ENCODE results near the gene SLC6A17.

Gene SLC6A17

DNA sequence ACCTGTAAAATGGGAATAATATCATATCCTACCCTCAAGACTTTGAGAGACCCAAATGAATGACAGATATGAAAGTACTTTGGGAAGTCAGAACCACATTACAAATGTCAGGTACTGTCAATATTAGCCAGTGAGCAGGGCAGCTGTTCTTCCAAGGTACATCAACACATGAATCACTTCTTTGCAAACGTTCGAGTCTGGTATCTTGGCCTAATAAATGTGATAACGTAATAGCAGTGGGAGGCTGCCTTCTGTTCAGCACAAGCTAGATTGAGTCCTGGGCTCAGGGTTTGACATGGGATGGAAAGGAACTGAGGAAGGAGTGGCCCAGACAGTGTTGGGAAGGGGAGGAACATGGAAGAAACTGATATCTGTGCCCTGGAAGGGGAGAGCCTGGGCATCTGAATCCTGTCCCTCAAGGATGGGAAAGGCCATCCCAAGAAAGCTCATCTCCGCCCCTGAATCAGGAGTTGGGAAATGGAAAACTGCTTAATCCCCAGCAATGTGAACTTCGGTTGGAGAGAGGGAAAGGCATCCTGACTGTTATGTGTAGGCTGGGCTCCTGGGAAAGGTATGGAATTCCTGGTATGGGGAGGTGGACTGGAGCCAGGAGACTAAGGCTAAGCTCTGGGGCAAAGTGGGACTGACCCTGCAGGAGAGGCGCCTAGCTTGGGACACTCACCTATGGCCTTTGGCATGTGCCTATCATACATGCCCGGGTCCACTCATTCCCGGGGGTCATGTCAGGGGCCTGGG is 74.1 kb downstream of the SLC6A17 start:
- no peak for DNase-seq

DNA sequence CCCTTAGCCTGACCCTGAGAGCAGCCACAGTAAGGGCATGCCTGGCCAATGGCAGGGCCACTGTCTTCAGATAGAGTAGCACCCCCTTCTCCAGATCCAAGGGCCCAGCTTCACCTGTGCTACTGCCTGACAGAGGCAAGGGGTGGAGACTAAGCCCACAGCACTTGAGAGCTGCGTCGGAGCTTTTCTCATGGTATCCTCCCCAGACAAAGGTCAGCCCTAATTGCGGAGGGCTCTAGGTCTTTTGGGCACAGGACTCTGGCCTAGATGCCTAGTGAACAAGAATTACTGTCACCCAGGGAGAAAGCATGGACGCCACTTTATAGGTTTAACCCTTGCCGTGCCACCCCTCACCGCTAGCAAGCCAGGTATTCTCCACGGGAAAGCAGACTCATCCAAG is 74.9 kb downstream of the SLC6A17 start:
- no peak for DNase-seq

DNA sequence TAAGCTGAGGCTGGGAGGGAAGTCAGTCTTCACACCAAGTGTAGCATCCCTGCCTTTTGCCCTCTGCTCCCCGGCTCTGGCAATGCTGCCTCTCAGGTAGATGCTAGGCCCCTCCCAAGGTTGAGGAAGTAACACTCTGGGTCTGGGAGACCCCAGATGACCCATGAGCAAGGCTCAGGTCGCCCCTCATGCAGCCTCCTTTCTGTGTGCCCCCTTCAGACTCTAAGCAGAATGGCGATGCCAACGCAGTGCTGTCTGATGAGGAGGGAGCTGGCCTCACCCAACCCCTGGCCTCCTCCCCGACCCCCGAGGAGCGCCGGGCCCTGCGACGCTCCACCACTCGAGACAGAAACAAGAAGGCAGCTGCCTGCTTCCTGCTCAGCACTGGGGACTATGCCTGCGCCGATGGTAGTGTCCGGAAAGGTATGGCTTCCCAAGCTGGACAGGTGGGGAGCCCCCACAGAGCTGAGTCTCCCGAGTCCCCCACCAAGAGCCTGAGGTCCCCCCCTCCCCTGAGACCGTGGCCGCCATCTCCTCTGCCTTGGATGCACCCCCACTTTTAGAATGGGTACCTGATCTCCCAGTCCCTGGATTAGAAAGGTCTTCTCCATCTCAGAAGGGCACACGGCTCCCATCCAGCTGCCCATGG is 75.6 kb downstream of the SLC6A17 start:
- no peak for DNase-seq

DNA sequence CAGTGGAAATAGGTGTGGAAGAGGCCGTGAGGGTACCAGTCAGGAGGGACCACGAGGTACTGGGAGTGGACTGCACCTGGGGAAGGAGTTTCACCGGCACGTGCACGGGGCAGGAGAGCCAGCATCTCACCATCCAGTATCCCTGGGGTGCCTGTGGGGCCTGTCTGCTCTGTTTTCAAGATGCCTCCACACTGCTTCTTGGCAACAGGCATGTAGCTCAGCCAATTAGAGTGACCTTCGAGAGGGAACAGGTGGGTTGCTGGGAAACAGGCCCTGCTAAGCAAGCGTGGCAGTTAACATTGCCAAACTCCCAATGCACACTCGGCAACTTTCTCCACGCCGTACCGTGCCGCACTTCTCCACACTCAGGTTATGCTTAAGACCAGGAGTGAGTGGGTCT is 77.5 kb downstream of the SLC6A17 start:
- DNase-seq: no peak

DNA sequence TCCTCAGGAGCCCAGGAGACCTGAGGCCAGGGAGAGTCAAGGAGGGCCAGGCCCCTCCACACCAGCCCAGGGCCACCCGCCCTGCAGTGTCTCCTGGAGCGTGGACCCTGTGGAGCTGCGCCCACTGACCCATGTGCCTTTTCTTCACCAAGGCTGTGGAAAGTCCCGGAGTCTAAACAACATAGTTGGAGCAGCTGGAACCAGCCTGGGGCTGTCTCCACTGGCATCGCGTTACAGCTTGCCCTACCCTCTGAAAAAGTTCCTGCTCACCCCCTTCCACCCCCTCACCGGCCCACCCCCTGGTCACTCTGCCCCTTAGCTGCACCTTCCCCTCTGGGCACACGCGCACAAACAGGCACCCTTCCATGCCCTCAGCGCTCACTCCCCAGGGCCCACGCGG is 78.1 kb downstream of the SLC6A17 start:
- no peak for DNase-seq

DNA sequence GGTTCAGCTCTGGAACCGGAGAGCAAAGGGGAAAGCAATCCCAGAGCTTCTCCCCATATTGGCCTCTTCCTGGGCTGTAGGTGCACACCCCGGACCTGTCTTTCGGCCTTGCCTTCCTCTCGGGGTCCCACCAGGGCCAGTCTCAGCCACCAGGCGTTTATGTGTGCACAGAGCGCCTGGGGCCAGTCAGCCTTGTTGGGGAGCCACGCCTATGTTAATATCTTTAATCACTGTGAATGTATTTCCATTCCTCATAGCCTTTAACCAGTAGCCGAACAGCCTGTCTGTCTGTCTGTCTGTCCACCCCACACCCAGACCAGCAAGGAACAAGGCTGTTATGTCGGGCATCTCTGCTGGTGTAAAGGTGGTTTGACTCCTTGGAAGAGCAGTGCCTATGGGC is 78.6 kb downstream of the SLC6A17 start:
- DNase-seq: no peak

DNA sequence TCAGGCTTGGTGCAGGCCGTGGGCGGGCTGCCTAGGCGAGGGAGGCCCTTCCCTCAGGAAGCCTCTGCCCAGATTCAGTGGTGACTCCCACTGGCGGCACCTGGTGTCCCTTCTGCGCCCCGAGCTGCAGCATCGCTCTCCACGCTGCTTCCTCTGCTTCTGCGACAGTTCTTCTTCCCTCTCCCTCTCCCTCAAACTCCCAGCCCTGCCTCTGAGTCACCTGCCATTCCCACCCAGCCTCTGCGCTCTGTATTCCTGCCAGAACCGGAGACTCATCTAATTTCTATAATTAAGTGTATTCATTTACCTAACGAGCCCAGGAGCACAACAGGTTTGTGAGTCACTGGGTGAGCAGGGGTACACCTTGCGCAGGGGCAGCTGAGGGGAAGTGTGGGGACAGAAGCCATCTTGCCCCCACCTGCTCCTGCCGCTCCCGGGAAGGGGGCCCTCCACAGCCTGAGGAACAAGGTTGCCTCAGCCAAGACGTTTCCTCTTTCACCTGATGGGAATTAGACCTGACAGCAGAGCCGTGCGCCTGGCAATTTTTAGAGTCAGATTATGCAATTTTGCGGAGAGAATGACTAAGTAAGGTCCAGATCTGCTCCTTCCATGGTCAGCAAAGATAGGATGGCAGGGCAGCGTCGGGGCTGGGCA is 79.2 kb downstream of the SLC6A17 start:
- DNase-seq: no peak

DNA sequence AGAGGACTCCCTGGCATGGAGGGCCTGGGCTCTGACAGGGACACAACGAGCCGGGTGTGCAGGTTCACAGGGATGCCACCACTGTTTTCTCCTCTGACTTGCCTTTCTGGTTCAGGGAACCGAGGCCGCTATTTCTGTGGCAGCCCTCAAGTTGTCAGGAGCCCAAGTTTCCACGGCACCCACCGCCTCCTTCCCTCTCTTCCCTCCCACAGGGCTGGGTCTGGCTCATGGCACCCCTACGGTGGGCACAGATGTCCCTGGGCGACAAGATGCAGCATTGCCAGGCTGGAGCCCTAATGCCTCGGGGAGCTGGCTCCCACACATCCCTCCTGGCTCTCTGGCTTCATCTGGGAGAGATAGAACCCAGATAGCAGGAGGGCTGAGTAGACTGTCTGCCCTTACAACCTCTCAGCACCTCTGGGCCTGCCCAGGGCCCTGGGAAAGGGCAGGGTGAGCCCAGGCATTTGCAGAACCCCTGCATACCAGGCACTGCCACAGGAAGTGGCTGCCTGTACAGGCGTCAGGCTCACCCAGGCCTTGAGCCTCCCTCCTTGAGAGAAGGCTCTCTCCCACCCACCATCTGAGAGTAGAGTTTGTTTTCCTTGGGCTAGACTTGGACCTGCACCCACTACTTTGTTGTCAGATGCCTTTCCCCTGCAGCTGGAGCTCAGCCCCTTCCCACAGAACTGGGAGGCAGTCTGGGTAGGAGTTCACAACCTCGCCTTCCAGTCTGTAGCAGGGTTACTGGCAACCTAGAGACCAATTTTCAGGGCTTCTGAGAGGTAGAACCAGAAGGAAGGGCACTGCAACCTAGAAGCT is 80.3 kb downstream of the SLC6A17 start:
- no peak for DNase-seq

DNA sequence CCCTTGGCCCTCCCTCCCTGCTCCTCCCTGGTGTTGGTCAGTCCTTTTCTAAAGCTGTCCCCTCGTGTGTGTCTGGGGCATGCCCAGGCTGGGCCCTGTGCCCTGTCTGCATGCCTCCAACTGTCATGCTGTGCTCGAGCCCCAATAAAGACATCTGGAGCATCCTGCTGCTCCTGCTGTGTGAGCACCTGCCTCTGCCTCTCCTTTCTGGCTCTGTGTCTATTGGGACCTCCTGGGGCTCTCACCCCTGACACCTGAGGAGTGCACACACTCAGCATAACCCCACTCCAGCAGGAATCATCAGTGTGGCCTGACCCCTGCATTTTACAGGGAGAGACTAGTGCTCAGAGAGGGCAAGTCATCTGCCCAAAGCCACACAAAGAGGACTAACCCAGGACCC is 83.6 kb downstream of the SLC6A17 start:
- no peak for DNase-seq

DNA sequence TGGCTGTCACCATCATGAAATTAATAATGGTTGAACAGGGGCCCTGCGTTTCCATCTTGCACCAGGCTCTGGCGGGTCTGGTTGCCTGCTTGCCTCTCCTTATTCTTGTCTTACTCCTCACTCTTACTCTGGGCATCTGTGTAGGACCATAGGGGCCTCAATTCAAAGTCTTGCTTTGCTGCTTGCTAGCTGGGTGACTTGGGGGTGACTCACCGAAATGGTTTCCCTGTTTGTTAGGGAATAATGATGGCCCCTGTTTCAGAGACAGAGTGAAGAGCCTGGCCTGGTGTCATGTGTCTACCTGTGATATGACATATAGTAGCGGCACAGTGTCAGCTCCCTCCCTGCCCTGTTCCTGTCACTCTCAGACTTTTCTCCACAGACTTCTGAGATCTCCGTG is 84.4 kb downstream of the SLC6A17 start:
- no peak for DNase-seq

DNA sequence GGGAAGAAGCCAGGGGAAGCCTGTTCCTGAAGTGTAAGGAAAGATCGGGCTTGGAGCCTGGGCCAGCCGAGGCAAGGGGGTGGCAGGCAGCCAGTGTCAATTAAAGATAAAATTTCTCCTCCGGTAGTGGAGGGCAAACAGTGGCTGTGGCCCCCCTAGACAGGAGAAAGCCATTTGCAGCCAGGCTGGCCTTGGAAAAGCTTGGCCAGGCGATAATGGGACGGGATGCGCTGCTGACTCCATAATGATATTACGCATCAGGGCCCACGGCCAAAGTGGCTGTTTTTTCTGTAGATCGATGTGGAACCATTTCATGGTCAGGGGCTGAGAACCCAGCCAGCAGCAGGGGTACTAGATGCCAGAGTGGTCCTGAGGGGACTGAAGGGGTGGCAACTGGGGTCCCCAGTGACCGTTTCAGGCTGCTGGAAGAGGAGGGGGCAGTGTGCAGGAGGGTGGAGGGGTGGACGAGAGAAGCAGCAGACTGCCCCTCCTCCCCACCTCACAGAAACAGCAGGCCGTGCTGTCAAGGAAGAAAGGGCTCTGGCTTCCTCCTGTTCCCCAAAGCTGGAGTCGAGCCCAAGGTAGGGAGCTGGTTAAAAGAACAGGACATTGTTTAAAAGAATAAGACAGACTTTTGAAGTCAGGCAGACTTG is 85.0 kb downstream of the SLC6A17 start:
- no peak for DNase-seq

DNA sequence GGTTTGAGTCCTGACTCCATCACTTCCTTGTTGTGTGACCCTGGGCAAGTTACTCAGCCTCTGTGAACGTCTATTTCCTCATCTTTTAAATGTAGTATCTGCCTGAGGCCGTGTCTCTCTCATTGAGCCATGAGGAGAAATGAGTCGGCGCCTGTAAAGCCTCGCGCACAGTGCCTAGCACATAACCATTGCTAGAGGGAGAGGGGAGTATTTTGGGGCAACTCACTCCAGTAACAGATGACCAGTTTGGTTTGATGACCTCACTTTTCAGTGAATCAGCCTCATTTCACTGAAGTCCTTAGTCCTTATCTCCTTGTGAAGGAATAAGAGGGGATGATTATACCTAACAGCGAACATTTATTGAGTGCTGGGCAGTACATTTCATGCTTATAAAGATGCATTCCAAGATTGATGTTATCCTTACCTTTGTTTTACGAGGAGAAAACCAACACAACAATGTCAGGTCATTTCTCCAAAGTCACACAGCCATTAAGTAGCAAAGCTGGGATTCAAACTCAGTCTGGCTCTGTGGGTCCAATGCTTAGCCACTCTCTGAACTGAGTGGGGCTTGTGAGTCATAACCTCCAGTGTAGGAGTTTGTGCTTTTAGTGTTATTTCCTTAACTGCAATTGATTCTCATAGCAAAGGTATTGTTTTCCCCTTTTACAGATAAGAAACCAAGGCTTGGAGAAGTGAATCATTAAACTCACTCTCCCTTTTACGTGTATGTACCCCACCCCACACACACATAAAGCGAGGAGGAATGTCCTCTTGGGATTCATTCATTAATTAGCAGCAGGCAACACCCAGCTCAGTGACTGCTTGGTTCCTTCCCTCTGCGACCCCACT is 85.8 kb downstream of the SLC6A17 start:
- DNase-seq: no peak

DNA sequence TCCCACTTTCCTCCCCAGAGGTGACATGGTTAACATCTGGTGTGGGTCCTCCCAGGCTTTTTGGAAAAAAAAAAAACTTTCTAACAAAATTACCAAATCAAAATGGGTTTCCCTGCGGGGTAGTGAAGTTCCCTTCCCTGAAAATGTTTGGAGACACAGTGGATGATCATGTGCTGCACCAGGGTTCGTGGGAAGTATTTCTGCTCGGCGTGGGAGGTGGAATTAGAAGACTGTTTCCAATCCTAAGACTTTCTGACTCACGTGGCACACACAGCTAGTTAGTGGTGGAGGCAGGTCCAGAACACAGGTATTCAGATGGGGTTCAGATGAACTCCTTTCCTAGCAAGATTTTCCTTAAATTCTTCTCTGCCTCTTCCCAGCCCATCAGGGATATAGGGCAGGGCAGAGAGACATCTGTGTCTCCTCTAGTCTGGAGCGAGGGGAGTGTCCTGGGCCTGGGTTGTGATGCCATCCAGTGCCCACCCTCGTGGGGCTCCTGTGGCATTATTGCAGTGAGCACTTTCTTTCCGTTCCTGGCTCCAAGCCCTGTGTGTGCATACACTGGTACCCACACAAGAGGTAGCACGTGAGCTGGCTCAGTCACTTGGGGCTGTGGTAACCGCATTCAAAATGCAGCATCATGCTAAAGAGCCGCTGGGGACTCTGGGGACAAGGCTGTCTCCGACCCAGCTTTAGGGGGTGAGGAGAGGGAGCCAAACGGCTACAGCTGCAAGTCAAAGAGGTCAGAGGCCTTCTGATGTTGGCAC is 87.3 kb downstream of the SLC6A17 start:
- DNase-seq: no peak

DNA sequence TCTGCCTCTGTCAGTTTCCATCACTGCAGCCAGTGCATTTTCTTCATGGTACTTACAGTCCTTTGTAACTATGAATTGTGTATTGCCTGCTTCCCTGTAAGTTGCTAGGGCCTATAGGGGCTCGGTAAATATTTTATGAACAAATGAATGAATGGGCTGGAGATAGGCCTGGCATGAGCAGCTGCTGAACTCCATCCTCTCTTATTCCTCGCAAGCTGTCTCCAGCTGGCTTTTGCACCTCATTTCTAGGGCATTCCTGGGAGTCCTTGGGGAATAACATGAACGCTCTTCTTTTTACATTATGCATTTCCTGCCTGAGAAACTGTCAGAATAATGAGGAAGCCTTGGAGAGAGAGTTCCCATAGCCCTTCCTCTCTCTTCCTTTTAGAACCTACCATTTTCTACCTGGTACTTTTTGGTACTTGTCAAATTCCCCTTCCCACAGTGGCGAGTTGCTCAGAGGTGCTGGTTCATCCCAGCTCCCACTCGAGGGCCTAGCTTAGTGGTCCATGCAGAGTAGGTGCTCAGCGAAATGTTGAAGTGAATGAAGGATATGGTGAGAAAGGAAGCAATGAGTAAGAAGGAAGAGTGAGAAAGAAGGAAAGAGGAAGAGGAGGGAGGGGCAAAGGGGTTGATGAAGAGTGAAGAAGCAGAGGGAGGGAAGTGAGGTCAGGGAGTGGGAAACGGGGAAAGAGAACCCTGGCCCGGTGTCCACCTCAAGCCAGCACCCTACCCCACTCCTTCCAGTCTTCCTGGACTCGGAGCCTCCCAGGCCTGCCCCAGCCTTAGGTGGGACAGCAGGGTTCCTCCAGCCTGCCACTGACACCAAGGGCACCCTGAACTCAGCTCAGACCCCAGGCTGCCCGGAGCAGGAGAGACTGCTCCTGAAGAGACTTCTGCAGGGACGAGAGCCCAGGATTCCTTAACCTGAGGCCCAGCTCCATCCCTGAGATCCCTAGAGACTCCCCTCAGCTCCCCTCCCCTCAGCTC is 89.4 kb downstream of the SLC6A17 start:
- DNase-seq: no peak

DNA sequence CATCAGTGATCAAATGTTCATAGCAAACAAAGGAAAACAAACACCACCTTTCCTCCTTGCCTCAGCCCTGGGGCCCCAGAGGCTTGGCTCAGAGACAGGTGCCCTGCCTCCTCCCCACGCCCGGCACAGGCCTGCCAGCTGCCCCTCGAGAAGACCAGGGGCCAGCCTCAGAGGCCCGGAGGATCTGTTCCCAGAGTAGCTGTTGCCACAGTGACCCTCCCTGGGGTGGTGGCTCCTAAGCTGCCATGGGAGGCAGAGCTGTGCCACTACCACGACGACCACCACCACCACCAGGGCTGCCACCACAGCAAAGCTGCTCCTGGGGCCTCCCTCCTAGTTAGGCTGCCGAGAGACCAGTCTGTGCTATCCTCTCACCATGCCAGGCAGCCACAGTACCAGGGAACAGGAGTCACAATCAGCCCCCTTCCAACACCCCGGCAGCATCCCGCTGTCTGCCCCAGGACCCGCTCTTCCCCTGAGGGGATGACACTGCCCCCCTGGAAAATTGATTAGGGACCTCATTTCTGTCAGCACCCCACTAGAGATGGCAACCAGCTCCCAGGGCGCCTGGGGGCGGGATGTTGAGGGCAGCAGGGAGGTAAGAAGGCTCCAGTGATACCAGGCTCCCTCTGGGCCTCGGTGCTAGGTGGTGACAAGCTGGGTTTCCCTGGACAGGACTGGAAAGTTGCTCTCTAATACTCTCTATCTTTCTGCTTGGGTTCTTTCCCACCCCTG is 90.3 kb downstream of the SLC6A17 start:
- DNase-seq: peak; percentile 36

DNA sequence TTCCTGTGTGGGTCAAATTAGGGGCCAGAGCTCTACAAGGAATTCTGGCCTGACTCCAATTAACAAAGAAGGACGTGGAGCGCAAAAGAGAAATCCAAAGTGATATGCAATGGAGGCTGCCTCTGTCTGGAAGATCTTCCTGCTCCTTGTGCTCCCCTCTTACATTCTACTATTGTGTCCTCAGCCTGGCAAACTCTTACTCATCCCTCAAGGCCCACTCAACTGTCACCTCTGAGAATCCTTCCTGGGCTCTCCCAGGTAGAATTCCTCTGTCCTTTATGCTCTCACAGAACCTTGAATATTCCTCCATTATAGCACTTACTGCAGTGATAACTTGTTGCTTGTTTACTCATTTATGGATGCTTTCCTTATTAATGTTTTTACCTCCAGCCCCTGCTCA is 91.2 kb downstream of the SLC6A17 start:
- DNase-seq: no peak

DNA sequence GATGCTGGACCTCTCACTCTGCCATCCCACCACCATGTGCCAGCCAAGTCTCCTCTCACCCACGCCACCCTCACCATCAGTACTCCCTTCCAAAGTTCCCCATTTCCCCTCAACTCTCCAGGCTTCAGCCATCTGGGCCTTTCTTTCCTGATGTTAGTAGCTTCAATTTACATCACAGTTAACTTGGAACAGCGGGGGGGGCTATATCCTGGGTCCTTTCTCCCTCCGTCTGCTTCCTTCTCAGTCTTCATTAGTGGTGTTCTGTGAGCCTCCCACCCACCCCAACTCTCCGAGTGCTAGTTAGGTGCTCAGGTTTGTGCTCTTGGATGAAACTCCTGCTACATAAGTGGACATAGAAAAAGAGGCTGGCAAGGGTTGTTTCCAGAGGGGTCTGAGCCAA is 91.8 kb downstream of the SLC6A17 start:
- no peak for DNase-seq

DNA sequence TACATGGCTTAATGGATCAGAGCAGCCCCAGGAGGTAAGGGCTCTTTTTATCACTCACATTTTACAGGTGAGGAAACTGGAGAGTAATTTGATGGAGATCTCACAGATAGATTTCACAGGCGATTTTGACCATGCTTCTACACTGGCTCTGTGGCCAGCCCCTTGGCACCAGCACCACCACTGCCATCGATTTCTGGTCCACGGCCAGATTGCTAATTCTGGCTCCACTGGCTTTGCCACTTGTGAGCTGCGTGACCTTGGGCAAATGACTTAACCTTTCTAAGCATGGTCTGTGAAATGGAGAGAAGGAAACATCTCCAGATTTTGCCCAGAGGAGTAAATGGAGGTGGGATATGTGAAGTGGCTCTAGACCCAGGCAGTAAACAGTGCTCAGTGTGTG is 92.4 kb downstream of the SLC6A17 start:
- no peak for DNase-seq

DNA sequence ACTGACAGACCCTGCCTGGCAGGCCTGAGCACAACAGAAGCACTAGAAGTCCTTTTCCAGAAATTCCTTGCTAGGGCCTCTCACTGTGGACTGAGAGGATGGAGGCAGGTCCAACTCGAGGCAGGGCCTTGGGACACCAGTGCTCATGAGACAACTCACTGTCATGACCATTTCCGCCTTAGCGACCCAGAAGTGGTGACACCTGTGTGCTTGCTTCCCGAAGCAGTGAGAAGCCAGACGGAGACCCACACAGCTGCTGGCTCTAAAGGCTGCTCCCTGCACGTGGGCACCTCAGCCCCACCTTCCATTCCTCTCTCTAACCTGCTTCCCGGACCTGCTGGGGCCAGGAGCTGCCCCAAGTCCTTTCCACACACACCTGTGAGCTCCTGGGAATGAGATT is 92.9 kb downstream of the SLC6A17 start:
- no peak for DNase-seq
